ENCODE data around the gene PPIF.

- TF ChIP-seq, protein P1, sequence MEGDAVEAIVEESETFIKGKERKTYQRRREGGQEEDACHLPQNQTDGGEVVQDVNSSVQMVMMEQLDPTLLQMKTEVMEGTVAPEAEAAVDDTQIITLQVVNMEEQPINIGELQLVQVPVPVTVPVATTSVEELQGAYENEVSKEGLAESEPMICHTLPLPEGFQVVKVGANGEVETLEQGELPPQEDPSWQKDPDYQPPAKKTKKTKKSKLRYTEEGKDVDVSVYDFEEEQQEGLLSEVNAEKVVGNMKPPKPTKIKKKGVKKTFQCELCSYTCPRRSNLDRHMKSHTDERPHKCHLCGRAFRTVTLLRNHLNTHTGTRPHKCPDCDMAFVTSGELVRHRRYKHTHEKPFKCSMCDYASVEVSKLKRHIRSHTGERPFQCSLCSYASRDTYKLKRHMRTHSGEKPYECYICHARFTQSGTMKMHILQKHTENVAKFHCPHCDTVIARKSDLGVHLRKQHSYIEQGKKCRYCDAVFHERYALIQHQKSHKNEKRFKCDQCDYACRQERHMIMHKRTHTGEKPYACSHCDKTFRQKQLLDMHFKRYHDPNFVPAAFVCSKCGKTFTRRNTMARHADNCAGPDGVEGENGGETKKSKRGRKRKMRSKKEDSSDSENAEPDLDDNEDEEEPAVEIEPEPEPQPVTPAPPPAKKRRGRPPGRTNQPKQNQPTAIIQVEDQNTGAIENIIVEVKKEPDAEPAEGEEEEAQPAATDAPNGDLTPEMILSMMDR (IDR thresholded peaks at IDR 0.05): no peak
- TF ChIP-seq POLR2AphosphoS5 (IDR thresholded peaks at IDR 0.05) (no peak), POLR2A (IDR thresholded peaks at IDR 0.05) (no peak), EP300 (IDR thresholded peaks at IDR 0.05; ENCODE audit: low read depth) (no peak)
Observed at GRCh38 chr10:79384773-79385391, 37.6 kb downstream of the PPIF start.

Data from transverse colon (tissue), 4 donors.